CD4-positive, alpha-beta T cell treated with Interleukin-1 beta for 1 hour (primary cell): ENCODE measurements around the gene PIWIL4.
"Not testable (repeated sequence)": the region's sequence is repeated elsewhere in the genome, so short reads cannot be mapped to it uniquely, and the experiment has no call there.

Experiments
- DNase-seq, 2 donors: peaks; one replicate each; pipeline ENCODE4 v3.0.0-alpha.2; 2020 to 2022

Gene PIWIL4

DNA sequence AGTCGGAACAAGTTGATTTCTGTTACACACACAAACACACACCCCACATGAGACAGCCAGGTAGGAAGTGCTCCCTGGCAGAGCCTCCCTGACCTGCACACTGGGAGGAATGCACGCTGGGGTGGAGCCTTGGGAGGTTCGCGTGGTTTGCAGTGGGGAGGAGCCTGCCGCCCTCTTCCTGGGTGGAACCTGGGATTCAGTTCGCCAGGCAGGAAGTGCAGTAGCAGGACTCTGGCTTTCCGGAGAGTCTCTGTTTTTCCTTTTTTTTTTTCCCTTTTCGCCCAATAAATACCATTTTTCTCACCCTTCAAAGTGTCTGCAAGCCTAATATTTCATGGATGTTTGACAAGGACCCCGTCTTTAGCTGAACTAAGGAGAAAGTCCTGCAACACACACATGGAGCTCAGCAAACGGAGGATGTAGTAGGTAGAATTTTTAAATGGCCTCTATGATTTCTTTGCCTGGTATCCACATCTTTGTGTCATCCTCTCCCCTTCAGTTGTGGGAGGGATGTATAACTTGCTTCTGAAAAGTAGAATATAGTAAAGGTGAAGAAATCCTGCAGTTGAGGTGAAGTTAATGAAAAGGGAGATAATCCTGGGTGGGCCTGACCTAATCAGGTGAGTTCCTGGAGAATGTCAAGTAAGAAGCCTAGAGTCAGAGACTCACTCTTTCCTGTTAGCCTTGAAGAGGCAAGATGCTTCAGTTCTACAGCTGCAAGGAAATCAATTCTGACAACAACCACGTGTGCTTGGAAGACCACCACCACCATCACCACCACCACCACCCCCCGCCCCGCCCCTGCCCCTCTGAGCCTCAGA lies 72.9 kb downstream of the PIWIL4 start:
- no peak for DNase-seq

- DNase-seq: no peak
Measured at GRCh38 chr11:94641167-94641761, 74.1 kb downstream of the PIWIL4 start.

GRCh38 chr11:94643186-94643585 lies 76.0 kb downstream of the PIWIL4 start:
- DNase-seq: not testable (repeated sequence)

GRCh38 chr11:94647926-94648325 lies 80.8 kb downstream of the PIWIL4 start:
- no peak for DNase-seq

DNA sequence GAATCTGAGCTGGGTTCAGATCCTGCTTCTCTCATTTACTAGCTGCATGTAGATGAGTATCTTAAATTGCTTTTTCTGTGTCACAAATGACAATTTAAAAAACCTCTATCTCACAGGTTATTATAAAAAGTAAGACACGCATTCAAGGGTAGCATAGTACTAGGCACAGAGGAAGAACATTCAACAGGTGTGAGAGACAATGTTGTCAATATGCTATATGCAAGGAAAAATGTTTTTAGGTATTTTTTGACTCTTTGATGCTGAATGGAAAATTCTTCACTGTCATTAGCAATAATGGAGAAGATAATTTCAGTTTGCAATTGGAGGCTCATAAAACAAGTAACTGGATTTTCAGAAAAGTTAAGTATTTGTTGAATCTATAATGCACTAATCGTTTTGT lies 81.6 kb downstream of the PIWIL4 start:
- no peak for DNase-seq

- DNase-seq: no peak
Measured at GRCh38 chr11:94649254-94649653, 82.1 kb downstream of the PIWIL4 start.

GRCh38 chr11:94649964-94650623 lies 82.9 kb downstream of the PIWIL4 start:
- no peak for DNase-seq

GRCh38 chr11:94650756-94651155 lies 83.6 kb downstream of the PIWIL4 start:
- DNase-seq: peak in 1 of 2 donors; percentile 14

DNA sequence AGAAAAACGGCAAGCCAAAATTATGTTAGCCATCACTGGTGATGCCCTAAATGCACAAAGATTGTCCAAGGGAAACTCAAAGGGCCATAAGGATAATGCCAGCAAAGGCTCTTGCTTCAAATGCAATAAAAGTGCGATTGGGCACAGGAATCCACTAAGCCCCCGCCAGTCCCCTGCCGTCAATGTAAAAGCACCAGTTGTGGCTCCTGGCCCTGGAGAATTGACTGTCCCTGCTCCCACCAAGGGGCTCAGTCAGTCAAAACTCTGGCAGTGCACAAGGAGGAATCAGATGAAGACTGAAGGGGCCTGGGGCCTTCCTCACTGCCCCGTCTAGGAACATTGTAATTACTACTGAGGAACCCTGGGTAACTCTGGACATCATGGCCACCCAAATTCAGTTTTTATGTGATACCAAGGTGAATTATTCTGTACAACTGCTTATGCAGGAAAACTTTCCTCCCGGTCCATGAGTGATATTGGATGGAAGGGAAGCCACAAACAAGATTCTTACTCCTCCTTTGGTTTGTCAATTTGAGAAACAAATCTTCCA lies 85.6 kb downstream of the PIWIL4 start:
- no peak for DNase-seq

- no peak for DNase-seq
Measured at GRCh38 chr11:94653561-94653960, 86.4 kb downstream of the PIWIL4 start.

DNA sequence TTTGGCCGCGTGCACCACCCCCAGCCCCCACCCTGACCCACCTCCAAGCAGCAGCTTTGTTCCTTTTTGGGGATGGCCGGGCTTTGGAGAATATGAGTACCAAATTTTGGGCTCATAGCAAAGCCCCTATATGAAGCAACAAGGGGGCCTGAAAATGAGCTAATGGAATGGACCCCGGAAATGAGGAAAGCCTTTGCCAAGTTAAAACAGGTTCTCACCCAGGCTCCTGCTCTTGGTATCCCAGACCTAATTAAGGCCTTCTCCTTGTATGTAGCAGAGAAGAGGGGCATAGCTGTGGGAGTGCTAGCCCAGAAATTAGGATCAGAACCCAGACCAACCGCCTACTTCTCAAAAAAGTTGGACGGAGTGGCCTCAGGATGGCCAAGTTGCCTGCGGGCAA lies 87.0 kb downstream of the PIWIL4 start:
- DNase-seq: no peak

GRCh38 chr11:94655291-94655690 lies 88.1 kb downstream of the PIWIL4 start:
- DNase-seq: no peak

DNA sequence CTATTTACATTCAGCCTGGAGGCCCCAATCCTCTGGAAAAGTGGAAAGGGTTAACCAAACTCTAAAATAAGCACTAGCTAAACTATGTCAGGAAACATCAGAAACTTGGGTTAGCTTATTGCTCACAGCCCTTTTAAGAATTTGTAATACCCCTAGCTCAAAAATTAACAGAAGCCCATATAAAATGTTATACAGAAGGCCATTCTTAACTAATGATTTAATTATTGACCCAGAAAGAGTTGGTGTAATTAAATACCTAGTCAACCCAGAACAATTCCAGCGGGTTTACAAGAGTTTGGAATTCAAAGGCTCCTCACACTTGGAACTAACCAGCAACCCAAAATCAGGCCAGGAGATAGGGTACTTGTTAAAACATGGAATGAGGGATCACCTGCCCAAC lies 88.8 kb downstream of the PIWIL4 start:
- no peak for DNase-seq

DNA sequence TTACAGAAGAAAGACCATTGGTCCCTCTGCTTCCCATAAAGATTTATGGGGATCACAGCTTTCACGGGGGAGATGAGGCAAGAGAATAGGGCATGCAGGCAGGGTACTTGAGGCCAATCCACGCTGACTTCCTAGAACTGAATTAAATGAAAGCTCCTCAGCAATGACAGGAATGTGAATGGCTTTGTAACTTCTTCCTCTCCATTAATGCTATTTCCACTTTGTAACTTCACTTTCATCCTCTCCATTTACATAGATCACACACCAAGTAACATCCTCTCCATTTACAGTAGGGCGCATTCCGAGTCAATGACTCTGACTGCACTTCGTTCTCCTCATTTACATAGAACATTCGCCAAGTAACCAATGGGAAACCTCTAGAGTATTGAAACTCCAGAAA lies 89.8 kb downstream of the PIWIL4 start:
- no peak for DNase-seq

DNA sequence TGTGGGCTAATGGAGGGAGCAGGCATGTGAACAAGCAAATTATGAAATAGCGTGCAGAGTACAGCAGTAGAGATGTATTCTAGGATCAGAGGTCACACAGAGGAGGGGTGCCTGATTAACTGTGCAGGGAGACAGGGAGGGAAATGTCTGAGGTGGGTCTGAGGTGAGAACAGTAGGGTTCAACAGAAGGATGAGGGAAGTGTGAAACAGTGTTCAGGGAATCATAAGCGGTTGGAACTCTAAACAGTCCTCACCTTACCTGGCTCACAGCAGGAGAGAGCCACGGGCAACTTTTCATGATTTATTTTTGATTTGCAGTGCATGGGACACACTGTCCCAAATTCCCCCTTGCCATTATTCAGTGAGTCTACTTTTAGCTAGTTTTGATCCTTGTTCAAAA lies 90.5 kb downstream of the PIWIL4 start:
- no peak for DNase-seq

- DNase-seq: no peak
Measured at GRCh38 chr11:94658386-94658785, 91.2 kb downstream of the PIWIL4 start.

- no peak for DNase-seq
Measured at GRCh38 chr11:94658888-94659287, 91.7 kb downstream of the PIWIL4 start.

DNA sequence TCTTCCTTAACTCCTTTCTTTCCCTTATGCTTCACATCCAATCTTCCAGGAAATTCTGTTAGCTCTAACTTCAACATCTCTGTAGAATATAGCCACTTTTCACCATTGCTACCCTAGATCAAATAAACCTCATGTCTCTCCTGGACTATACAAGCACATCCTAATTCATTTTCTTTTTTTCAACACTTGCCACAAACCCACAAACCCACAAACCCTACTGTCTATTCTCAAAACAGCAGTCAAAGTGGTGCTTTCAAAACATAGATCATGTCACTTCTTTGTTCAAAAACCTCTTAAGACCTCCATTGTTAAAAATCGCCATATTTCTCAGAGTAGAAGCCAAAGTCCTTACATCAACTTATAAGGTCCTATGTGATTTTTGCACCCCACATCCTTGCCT lies 94.3 kb downstream of the PIWIL4 start:
- no peak for DNase-seq

GRCh38 chr11:94662065-94662779 lies 95.1 kb downstream of the PIWIL4 start:
- no peak for DNase-seq

- DNase-seq: no peak
Measured at GRCh38 chr11:94662846-94663390, 95.8 kb downstream of the PIWIL4 start.

DNA sequence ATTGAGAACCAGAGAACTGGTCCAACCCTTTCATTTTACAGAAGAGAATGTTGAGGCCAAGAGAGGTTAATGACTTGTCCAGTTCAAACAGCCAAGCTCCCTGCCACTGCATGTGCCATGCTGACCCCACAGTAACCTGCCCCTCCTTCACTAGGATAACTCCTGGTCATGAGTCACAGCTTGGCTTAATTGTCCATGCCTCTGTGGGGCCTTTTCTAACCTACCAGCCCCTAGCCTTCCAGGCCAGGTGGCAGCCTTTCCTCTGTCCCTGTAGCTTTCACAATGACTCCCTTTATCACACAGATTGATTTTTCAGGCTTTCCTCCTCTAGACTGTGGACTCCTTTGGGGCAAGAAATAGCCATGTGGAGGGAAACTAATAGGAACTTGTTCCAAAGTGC lies 97.2 kb downstream of the PIWIL4 start:
- no peak for DNase-seq

DNA sequence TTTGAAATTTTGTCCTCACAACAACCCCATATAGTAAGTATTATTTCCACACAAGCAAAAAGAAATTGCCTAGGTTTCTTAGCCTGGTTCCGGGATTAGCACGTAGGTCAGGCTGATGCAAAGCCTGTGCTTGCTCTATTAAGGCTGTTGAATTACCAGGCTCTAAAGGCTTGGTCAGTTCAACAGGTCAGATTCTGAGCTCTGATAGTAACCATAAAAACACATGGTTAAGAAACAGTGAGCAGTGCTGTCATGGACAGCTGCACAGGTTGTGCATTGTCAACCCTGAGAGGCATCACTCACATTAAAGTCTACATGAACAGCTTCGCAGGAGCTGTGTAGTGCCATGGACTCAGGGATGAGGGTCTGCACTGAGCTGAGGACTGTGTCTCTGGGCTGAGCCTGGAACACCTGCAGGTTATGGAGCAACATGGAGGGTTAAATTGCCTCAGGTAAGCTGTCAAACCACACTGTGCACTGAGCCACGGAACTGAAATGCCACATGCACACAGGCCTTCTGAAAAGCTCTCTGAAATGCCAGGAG lies 98.0 kb downstream of the PIWIL4 start:
- DNase-seq: no peak
